Measurements from ENCODE around the gene VIPR1. TPM values are rescaled to one million over a fixed set of nuclear protein-coding genes. Genes with fewer than 3 reads are reported as not detected.
"Not testable (repeated sequence)": the region's sequence is repeated elsewhere in the genome, so short reads cannot be mapped to it uniquely, and the experiment has no call there.

The VIPR1 gene
- total RNA-seq, 1 experiment from 2014 or later, result 19.2 TPM

- intact Hi-C loops (cut with micrococcal nuclease; ENCODE audit: unreplicated experiment), result loop anchor here (10.0 kb wide), 1 partner anchor 175 kb away; no protein-coding TSS in a partner anchor
Observed at GRCh38 chr3:42569593-42570142, 67.2 kb downstream of the VIPR1 start.

GRCh38 chr3:42572278-42572677 is 69.8 kb downstream of the VIPR1 start:
- peak; percentile 63 for DNase-seq
- CTCF ChIA-PET, result interaction anchor here (0.7 kb wide), 1 partner anchor 28 kb away, joined by 4 read pairs; no protein-coding TSS in a partner anchor
- intact Hi-C loops (cut with micrococcal nuclease; ENCODE audit: unreplicated experiment), result loop anchor here (10.0 kb wide), 1 partner anchor 173 kb away; no protein-coding TSS in a partner anchor
- no TSS peak for BruUV-seq (replicated peaks)
- Mint-ChIP-seq H3K27me3 (ENCODE audit: unreplicated experiment) (no peaks in the 10 kb centered on the region), H3K4me1 (ENCODE audit: low read depth, unreplicated experiment) (no peaks in the 10 kb centered on the region), H3K27ac (ENCODE audit: unreplicated experiment) (no peak overlapping the region), H3K9me3 (ENCODE audit: low read depth, unreplicated experiment) (no peaks in the 10 kb centered on the region), H3K36me3 (ENCODE audit: insufficient read depth, unreplicated experiment) (peaks cover 14% of the 10 kb centered on the region), H3K4me3 (ENCODE audit: low read depth, unreplicated experiment) (no peak overlapping the region)
- TF ChIP-seq CTCF (IDR thresholded peaks at IDR 0.05; ENCODE audit: unreplicated experiment), result peak; percentile 33

More at GRCh38 chr3:42569593-42570142, 67.2 kb downstream of the VIPR1 start:
- BruUV-seq (replicated peaks), result no TSS peak
- Mint-ChIP-seq H3K4me3 (ENCODE audit: low read depth, unreplicated experiment) (no peak overlapping the region), H3K9me3 (ENCODE audit: low read depth, unreplicated experiment) (no peaks in the 10 kb centered on the region), H3K27me3 (ENCODE audit: unreplicated experiment) (no peaks in the 10 kb centered on the region), H3K36me3 (ENCODE audit: insufficient read depth, unreplicated experiment) (peaks cover 28% of the 10 kb centered on the region), H3K4me1 (ENCODE audit: low read depth, unreplicated experiment) (no peaks in the 10 kb centered on the region), H3K27ac (ENCODE audit: unreplicated experiment) (no peak overlapping the region)
- no peak for TF ChIP-seq CTCF (IDR thresholded peaks at IDR 0.05; ENCODE audit: unreplicated experiment)
- CTCF ChIA-PET, result no interaction called here
- no peak for DNase-seq

DNA sequence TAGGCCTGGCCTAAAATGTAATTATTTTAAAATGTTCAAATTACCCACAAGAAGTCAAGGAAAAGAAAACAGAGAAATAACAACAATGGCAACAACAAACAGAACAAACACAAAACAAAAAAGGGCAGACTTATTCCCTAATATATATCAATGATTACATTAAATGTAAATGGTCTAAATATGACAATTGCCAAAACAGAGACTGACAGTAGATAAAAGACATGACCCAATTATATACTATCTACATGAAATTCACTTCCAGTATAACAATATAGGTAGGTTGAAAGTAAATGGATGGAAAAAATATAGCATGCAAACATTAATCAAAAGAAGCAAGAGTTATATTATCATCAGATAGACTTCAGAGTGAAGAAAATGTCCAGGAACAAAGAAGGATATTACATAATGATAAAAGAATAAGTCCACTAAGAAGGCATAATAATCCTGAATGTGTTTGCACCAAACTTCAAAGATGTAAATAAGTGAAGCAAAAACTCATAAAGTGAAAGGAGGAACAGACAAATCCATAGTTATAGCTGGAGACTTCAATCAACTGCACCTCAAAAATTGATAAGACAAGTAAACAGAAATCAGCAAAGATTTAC is 72.8 kb downstream of the VIPR1 start:
- no peak overlapping the region for H3K4me3 Mint-ChIP-seq (ENCODE audit: low read depth, unreplicated experiment)
- H3K27me3 Mint-ChIP-seq (ENCODE audit: unreplicated experiment), result no peaks in the 10 kb centered on the region
- no peaks in the 10 kb centered on the region for H3K9me3 Mint-ChIP-seq (ENCODE audit: low read depth, unreplicated experiment)
- DNase-seq, result no peak
- H3K27ac Mint-ChIP-seq (ENCODE audit: unreplicated experiment), result no peak overlapping the region
- CTCF ChIA-PET, result no interaction called here
- no TSS peak for BruUV-seq (replicated peaks)
- H3K36me3 Mint-ChIP-seq (ENCODE audit: insufficient read depth, unreplicated experiment), result peaks cover 6% of the 10 kb centered on the region
- no peak for TF ChIP-seq CTCF (IDR thresholded peaks at IDR 0.05; ENCODE audit: unreplicated experiment)
- peaks cover 10% of the 10 kb centered on the region for H3K4me1 Mint-ChIP-seq (ENCODE audit: low read depth, unreplicated experiment)
- intact Hi-C loops (cut with micrococcal nuclease; ENCODE audit: unreplicated experiment), result loop anchor here (10.0 kb wide), 1 partner anchor 170 kb away; no protein-coding TSS in a partner anchor

- DNase-seq, result no peak
- TF ChIP-seq CTCF (IDR thresholded peaks at IDR 0.05; ENCODE audit: unreplicated experiment), result no peak
- BruUV-seq (replicated peaks), result no TSS peak
- Mint-ChIP-seq H3K27me3 (ENCODE audit: unreplicated experiment) (no peaks in the 10 kb centered on the region), H3K4me1 (ENCODE audit: low read depth, unreplicated experiment) (peaks cover 30% of the 10 kb centered on the region), H3K9me3 (ENCODE audit: low read depth, unreplicated experiment) (no peaks in the 10 kb centered on the region), H3K4me3 (ENCODE audit: low read depth, unreplicated experiment) (no peak overlapping the region), H3K27ac (ENCODE audit: unreplicated experiment) (no peak overlapping the region), H3K36me3 (ENCODE audit: insufficient read depth, unreplicated experiment) (peaks cover 28% of the 10 kb centered on the region)
- intact Hi-C loops (cut with micrococcal nuclease; ENCODE audit: unreplicated experiment), result loop anchor here (10.0 kb wide), 1 partner anchor 167 kb away; no protein-coding TSS in a partner anchor
- CTCF ChIA-PET, result interaction anchor here (1.1 kb wide), 1 partner anchor 13 kb away, joined by 3 read pairs; the partner anchor contains the start of gene SS18L2
Observed at GRCh38 chr3:42578054-42578453, 75.6 kb downstream of the VIPR1 start.

GRCh38 chr3:42579346-42579745 is 76.9 kb downstream of the VIPR1 start:
- peaks cover 30% of the 10 kb centered on the region for H3K36me3 Mint-ChIP-seq (ENCODE audit: insufficient read depth, unreplicated experiment)
- not testable (repeated sequence) for BruUV-seq (replicated peaks); H3K4me3 Mint-ChIP-seq (ENCODE audit: low read depth, unreplicated experiment); H3K27ac Mint-ChIP-seq (ENCODE audit: unreplicated experiment); H3K27me3 Mint-ChIP-seq (ENCODE audit: unreplicated experiment); H3K9me3 Mint-ChIP-seq (ENCODE audit: low read depth, unreplicated experiment); DNase-seq
- CTCF ChIA-PET, result interaction anchor here (0.7 to 1.6 kb wide), 3 partner anchors 11 to 21 kb away, joined by 3 read pairs; partner anchors contain the start of genes NKTR and SS18L2
- H3K4me1 Mint-ChIP-seq (ENCODE audit: low read depth, unreplicated experiment), result peaks cover 35% of the 10 kb centered on the region
- intact Hi-C loops (cut with micrococcal nuclease; ENCODE audit: unreplicated experiment), result loop anchor here (10.0 kb wide), 1 partner anchor 165 kb away; no protein-coding TSS in a partner anchor
